IMR-90 (cell line): Measurements from ENCODE around the gene MKKS.

ENCODE experiments used
- BHLHE40 ChIP-seq: fragments of 150-350 bp; IDR thresholded peaks from 2 replicates; pipeline ENCODE4 v1.6.1; 2016; ENCODE audit warnings: mild to moderate bottlenecking, low read depth, low read length
- CTCF ChIP-seq: conservative IDR thresholded peaks from 2 replicates; pipeline ENCODE4 v1.5.1; 2012; ENCODE audit warnings: mild to moderate bottlenecking, low read depth, low read length, improper control_type of control experiment
- FOS ChIP-seq: fragments of 150-350 bp; IDR thresholded peaks from 2 replicates; pipeline ENCODE4 v1.6.1; 2016; ENCODE audit warnings: low read depth, low read length
- MAFK ChIP-seq: IDR thresholded peaks from 2 replicates; pipeline ENCODE4 v1.6.1; 2012; ENCODE audit warnings: low read depth, low read length, improper control_type of control experiment
- MXI1 ChIP-seq: IDR thresholded peaks from 2 replicates; pipeline ENCODE4 v1.6.1; 2012; ENCODE audit warnings: low read depth, mild to moderate bottlenecking, low read length, moderate library complexity, borderline replicate concordance
- POLR2A ChIP-seq: IDR thresholded peaks from 2 replicates; pipeline ENCODE4 v1.6.1; 2012; ENCODE audit warnings: mild to moderate bottlenecking, low read depth, low read length
- RAD21 ChIP-seq: IDR thresholded peaks from 2 replicates; pipeline ENCODE4 v1.6.1; 2012; ENCODE audit warnings: low read length, improper control_type of control experiment
- RCOR1 ChIP-seq: IDR thresholded peaks from 2 replicates; pipeline ENCODE4 v1.6.1; 2012; ENCODE audit warnings: mild to moderate bottlenecking, low read length, improper control_type of control experiment; ENCODE audit not compliant: insufficient replicate concordance
- RFX5 ChIP-seq: IDR thresholded peaks from 2 replicates; pipeline ENCODE4 v1.8.0; 2012; ENCODE audit warnings: low read depth, mild to moderate bottlenecking, low read length, moderate library complexity
- SMC3 ChIP-seq: fragments of 150-350 bp; IDR thresholded peaks from 2 replicates; pipeline ENCODE4 v1.6.1; 2016; ENCODE audit warnings: low read depth, mild to moderate bottlenecking, antibody characterized with exemption, low read length, moderate library complexity
- USF2 ChIP-seq: fragments of 150-350 bp; IDR thresholded peaks from 2 replicates; pipeline ENCODE4 v1.6.1; 2017; ENCODE audit warnings: mild to moderate bottlenecking, antibody characterized with exemption, low read length, low read depth

GRCh38 chr20:10367943-10368701 is 65.9 kb downstream of the MKKS start:
- TF ChIP-seq BHLHE40: no peak
- TF ChIP-seq CTCF: no peak
- no peak for TF ChIP-seq POLR2A
- TF ChIP-seq RCOR1: no peak
- TF ChIP-seq MXI1: no peak
- TF ChIP-seq MAFK: no peak
- no peak for TF ChIP-seq RAD21
- no peak for TF ChIP-seq RFX5
- TF ChIP-seq SMC3: no peak
- TF ChIP-seq USF2: no peak
- TF ChIP-seq FOS: no peak
